Measurements from ENCODE around the gene RPLP2.

The RPLP2 gene

GRCh38 chr11:803770-804598 is 5.8 kb upstream of the RPLP2 start:
- DNase-seq (ENCODE audit: low spot score): no peak

- no peak for DNase-seq (ENCODE audit: low spot score)
Observed at GRCh38 chr11:804599-804964, 5.2 kb upstream of the RPLP2 start.

- peak; percentile 78 for DNase-seq (ENCODE audit: low spot score)
Observed at GRCh38 chr11:808427-809286, 1.1 kb upstream of the RPLP2 start.

- DNase-seq (ENCODE audit: low spot score): no peak
Observed at GRCh38 chr11:810040-810567, 337 bp downstream of the RPLP2 start.

- DNase-seq (ENCODE audit: low spot score): no peak
Observed at GRCh38 chr11:811446-812245, 1.9 kb downstream of the RPLP2 start.

GRCh38 chr11:812390-812789 is 2.6 kb downstream of the RPLP2 start:
- DNase-seq (ENCODE audit: low spot score): no peak

GRCh38 chr11:813072-813455 is 3.3 kb downstream of the RPLP2 start:
- DNase-seq (ENCODE audit: low spot score): no peak

- DNase-seq (ENCODE audit: low spot score): no peak
Observed at GRCh38 chr11:813456-814096, 3.8 kb downstream of the RPLP2 start.

- DNase-seq (ENCODE audit: low spot score): no peak
Observed at GRCh38 chr11:815675-816432, 6.1 kb downstream of the RPLP2 start.

GRCh38 chr11:816433-816779 is 6.6 kb downstream of the RPLP2 start:
- peak; percentile 81 for DNase-seq (ENCODE audit: low spot score)

- peak; percentile 66 for DNase-seq (ENCODE audit: low spot score)
Observed at GRCh38 chr11:818396-819128, 8.8 kb downstream of the RPLP2 start, which contains the start of gene PNPLA2. Gene PNPLA2 (plus strand): TSS chr11:818914. CDS start chr11:819719, 805 bp downstream.

- DNase-seq (ENCODE audit: low spot score): peak; percentile 89
Observed at GRCh38 chr11:819129-819931, 9.6 kb downstream of the RPLP2 start.

- peak; percentile 86 for DNase-seq (ENCODE audit: low spot score)
Observed at GRCh38 chr11:819943-820649, 10.3 kb downstream of the RPLP2 start.

- DNase-seq (ENCODE audit: low spot score): no peak
Observed at GRCh38 chr11:820655-821511, 11.1 kb downstream of the RPLP2 start.

- DNase-seq (ENCODE audit: low spot score): no peak
Observed at GRCh38 chr11:821512-822371, 12.0 kb downstream of the RPLP2 start.

- DNase-seq (ENCODE audit: low spot score): no peak
Observed at GRCh38 chr11:823441-824291, 13.9 kb downstream of the RPLP2 start.

Data from cerebellar cortex (tissue), 1 donor.